ENCODE results near the gene DMD. TPM values are rescaled to one million over a fixed set of nuclear protein-coding genes. Genes with fewer than 3 reads are reported as not detected.
"Not testable (repeated sequence)": the region's sequence is repeated elsewhere in the genome, so short reads cannot be mapped to it uniquely, and the experiment has no call there.

DMD gene
- total and polyA plus RNA-seq, 4 donors: 19.9 to 260 (median 111) TPM

- intact Hi-C loops (cut with DNase I): no loop called here
- H3K27ac ChIP-seq (ENCODE audit: low read depth in 1 of 2, low read length in 2 of 2): no peak overlapping the region
- no peak overlapping the region for H3K4me3 ChIP-seq (ENCODE audit: low read length in 2 of 2)
- DNase-seq (no peak), ATAC-seq (ENCODE audit: low FRiP score) (no peak)
- no peaks in the 10 kb centered on the region for H3K9me3 ChIP-seq (ENCODE audit: control insufficient read depth, low read length)
- no peaks in the 10 kb centered on the region for H3K4me1 ChIP-seq (ENCODE audit: control insufficient read depth in 1 of 2, insufficient read depth in 2 of 2, low read length in 2 of 2)
- no peaks in the 10 kb centered on the region for H3K27me3 ChIP-seq (ENCODE audit: control insufficient read depth in 1 of 2, insufficient read depth in 2 of 2, low read length in 1 of 2)
- no peaks in the 10 kb centered on the region for H3K36me3 ChIP-seq (ENCODE audit: control insufficient read depth in 1 of 2, insufficient read depth in 2 of 2, low read length in 1 of 2)
- WGBS, 2 donors: 74 to 81% methylated on average over 4 of the region's 4 CpGs
These were observed 432.4 kb downstream of the DMD start for GRCh38 chrX:32778965-32779364.

GRCh38 chrX:32774966-32775365 lies 436.4 kb downstream of the DMD start:
- intact Hi-C loops (cut with DNase I): no loop called here
- H3K27ac ChIP-seq (ENCODE audit: low read depth in 1 of 2, low read length in 2 of 2): no peak overlapping the region
- H3K36me3 ChIP-seq (ENCODE audit: control insufficient read depth in 1 of 2, insufficient read depth in 2 of 2, low read length in 1 of 2): no peaks in the 10 kb centered on the region
- no peaks in the 10 kb centered on the region for H3K9me3 ChIP-seq (ENCODE audit: control insufficient read depth, low read length)
- H3K27me3 ChIP-seq (ENCODE audit: control insufficient read depth in 1 of 2, insufficient read depth in 2 of 2, low read length in 1 of 2): no peaks in the 10 kb centered on the region
- ATAC-seq (ENCODE audit: low FRiP score) (no peak), DNase-seq (no peak)
- WGBS, 2 donors: 83 to 91% methylated on average over 3 of the region's 3 CpGs
- no peak overlapping the region for H3K4me3 ChIP-seq (ENCODE audit: low read length in 2 of 2)
- H3K4me1 ChIP-seq (ENCODE audit: control insufficient read depth in 1 of 2, insufficient read depth in 2 of 2, low read length in 2 of 2): no peaks in the 10 kb centered on the region

DNA sequence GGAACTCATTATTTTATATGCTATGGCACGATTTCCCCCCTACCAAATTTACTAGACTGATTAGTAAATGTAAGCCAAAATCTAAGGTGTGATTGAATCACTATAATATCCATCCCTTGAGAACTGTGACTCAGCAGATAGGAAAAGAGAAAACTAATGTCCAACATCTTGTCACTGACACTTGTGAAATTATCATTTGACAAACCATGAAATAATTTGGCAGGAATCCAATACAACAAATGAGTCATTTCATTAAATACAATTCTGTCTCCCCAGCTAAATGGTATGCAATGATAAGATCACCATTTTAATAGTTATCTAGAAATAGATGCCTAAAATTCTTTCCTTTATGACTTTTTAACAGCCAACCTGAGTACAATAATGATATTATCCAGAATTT lies 462.3 kb downstream of the DMD start:
- no peak overlapping the region for H3K27ac ChIP-seq (ENCODE audit: low read depth in 1 of 2, low read length in 2 of 2)
- no peak for ATAC-seq (ENCODE audit: low FRiP score)
- 50 to 75% methylated on average over 1 of the region's 1 CpG for WGBS, 2 donors
- no peaks in the 10 kb centered on the region for H3K9me3 ChIP-seq (ENCODE audit: control insufficient read depth, low read length)
- no peak for DNase-seq
- H3K4me3 ChIP-seq (ENCODE audit: low read length in 2 of 2): no peak overlapping the region
- H3K4me1 ChIP-seq (ENCODE audit: control insufficient read depth in 1 of 2, insufficient read depth in 2 of 2, low read length in 2 of 2): no peaks in the 10 kb centered on the region
- intact Hi-C loops (cut with DNase I): no loop called here
- H3K27me3 ChIP-seq (ENCODE audit: control insufficient read depth in 1 of 2, insufficient read depth in 2 of 2, low read length in 1 of 2): no peaks in the 10 kb centered on the region
- H3K36me3 ChIP-seq (ENCODE audit: control insufficient read depth in 1 of 2, insufficient read depth in 2 of 2, low read length in 1 of 2): no peaks in the 10 kb centered on the region

GRCh38 chrX:32745323-32745722 lies 466.0 kb downstream of the DMD start:
- Histone ChIP-seq H3K27me3 (ENCODE audit: control insufficient read depth in 1 of 2, insufficient read depth in 2 of 2, low read length in 1 of 2) (no peaks in the 10 kb centered on the region), H3K4me3 (ENCODE audit: low read length in 2 of 2) (no peak overlapping the region), H3K27ac (ENCODE audit: low read depth in 1 of 2, low read length in 2 of 2) (no peak overlapping the region), H3K9me3 (ENCODE audit: control insufficient read depth, low read length) (no peaks in the 10 kb centered on the region), H3K4me1 (ENCODE audit: control insufficient read depth in 1 of 2, insufficient read depth in 2 of 2, low read length in 2 of 2) (no peaks in the 10 kb centered on the region), H3K36me3 (ENCODE audit: control insufficient read depth in 1 of 2, insufficient read depth in 2 of 2, low read length in 1 of 2) (no peaks in the 10 kb centered on the region)
- 4 to 15% methylated on average over 2 of the region's 2 CpGs for WGBS, 2 donors
- ATAC-seq (ENCODE audit: low FRiP score) (no peak), DNase-seq (no peak)
- intact Hi-C loops (cut with DNase I): no loop called here

DNA sequence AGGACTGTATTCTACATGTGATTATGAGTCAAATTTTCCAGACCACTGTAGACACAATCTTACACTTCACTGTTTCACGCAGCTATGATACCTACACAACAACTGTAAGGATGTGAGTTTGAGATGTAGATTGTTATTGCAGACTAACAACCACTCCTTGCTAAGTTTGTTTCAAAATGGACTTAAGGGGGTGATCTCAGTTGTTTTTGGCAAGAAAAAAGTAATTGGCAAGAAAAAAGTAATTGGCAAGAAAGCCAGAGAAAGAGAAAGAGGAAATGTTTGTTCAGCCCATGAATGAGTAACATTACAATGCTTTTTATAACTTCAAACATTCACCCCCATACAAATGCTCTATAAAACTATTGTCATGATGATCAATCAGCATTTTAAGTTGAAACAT lies 466.4 kb downstream of the DMD start:
- H3K4me1 ChIP-seq (ENCODE audit: control insufficient read depth in 1 of 2, insufficient read depth in 2 of 2, low read length in 2 of 2): no peaks in the 10 kb centered on the region
- H3K27me3 ChIP-seq (ENCODE audit: control insufficient read depth in 1 of 2, insufficient read depth in 2 of 2, low read length in 1 of 2): no peaks in the 10 kb centered on the region
- ATAC-seq (ENCODE audit: low FRiP score) (no peak), DNase-seq (no peak)
- no peak overlapping the region for H3K4me3 ChIP-seq (ENCODE audit: low read length in 2 of 2)
- H3K27ac ChIP-seq (ENCODE audit: low read depth in 1 of 2, low read length in 2 of 2): no peak overlapping the region
- 7 to 29% methylated on average over 1 of the region's 1 CpG for WGBS, 2 donors
- intact Hi-C loops (cut with DNase I): no loop called here
- no peaks in the 10 kb centered on the region for H3K9me3 ChIP-seq (ENCODE audit: control insufficient read depth, low read length)
- no peaks in the 10 kb centered on the region for H3K36me3 ChIP-seq (ENCODE audit: control insufficient read depth in 1 of 2, insufficient read depth in 2 of 2, low read length in 1 of 2)

DNA sequence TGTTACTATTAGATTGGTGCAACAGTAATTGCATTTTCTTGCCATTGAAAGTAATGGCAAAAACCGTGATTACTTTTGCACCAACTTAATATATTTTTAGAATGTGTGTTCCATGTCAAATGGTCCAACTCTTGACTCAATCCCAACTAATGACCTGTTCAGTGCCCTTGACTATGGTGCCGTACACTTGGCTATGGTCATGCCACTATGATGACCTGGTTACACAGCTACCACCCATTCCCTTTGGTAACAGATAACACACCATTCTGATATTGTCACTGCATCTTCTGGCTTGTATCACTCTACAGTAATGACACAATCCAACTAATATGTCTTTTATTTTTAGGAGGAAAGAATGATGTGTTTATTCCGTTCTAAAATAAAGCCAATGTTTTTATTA lies 469.4 kb downstream of the DMD start:
- Histone ChIP-seq H3K4me3 (ENCODE audit: low read length in 2 of 2) (no peak overlapping the region), H3K27me3 (ENCODE audit: control insufficient read depth in 1 of 2, insufficient read depth in 2 of 2, low read length in 1 of 2) (no peaks in the 10 kb centered on the region), H3K4me1 (ENCODE audit: control insufficient read depth in 1 of 2, insufficient read depth in 2 of 2, low read length in 2 of 2) (no peaks in the 10 kb centered on the region), H3K27ac (ENCODE audit: low read depth in 1 of 2, low read length in 2 of 2) (no peak overlapping the region), H3K36me3 (ENCODE audit: control insufficient read depth in 1 of 2, insufficient read depth in 2 of 2, low read length in 1 of 2) (no peaks in the 10 kb centered on the region), H3K9me3 (ENCODE audit: control insufficient read depth, low read length) (no peaks in the 10 kb centered on the region)
- WGBS, 2 donors: 7 to 47% methylated on average over 3 of the region's 3 CpGs
- DNase-seq: no peak
- intact Hi-C loops (cut with DNase I): no loop called here
- ATAC-seq (ENCODE audit: low FRiP score): no peak

DNA sequence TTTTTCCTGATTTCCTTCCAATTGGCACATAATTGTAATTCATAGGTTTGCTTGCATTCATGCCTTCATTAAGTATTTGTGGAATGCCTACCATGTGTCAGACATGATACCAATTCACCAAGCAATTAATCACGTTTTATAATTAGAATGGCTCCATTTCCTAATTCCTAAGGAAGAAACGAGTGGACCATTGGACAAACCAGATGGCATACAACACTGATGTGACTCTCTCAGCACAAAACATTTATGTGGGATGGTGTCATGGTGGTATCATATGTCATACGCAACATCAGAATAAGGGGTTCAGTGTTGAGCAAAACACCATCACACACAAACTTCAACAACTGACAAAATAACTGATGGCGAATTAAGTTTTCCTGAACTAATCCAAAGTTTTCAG lies 502.8 kb downstream of the DMD start:
- ATAC-seq (ENCODE audit: low FRiP score): no peak
- WGBS, 2 donors: 74 to 85% methylated on average over 4 of the region's 4 CpGs
- Histone ChIP-seq H3K27me3 (ENCODE audit: control insufficient read depth in 1 of 2, insufficient read depth in 2 of 2, low read length in 1 of 2) (no peaks in the 10 kb centered on the region), H3K27ac (ENCODE audit: low read depth in 1 of 2, low read length in 2 of 2) (no peak overlapping the region), H3K4me1 (ENCODE audit: control insufficient read depth in 1 of 2, insufficient read depth in 2 of 2, low read length in 2 of 2) (no peaks in the 10 kb centered on the region), H3K9me3 (ENCODE audit: control insufficient read depth, low read length) (no peaks in the 10 kb centered on the region), H3K4me3 (ENCODE audit: low read length in 2 of 2) (no peak overlapping the region), H3K36me3 (ENCODE audit: control insufficient read depth in 1 of 2, insufficient read depth in 2 of 2, low read length in 1 of 2) (no peaks in the 10 kb centered on the region)
- intact Hi-C loops (cut with DNase I): no loop called here
- no peak for DNase-seq

- H3K36me3 ChIP-seq (ENCODE audit: control insufficient read depth in 1 of 2, insufficient read depth in 2 of 2, low read length in 1 of 2); H3K9me3 ChIP-seq (ENCODE audit: control insufficient read depth, low read length); ATAC-seq (ENCODE audit: low FRiP score); H3K27me3 ChIP-seq (ENCODE audit: control insufficient read depth in 1 of 2, insufficient read depth in 2 of 2, low read length in 1 of 2); DNase-seq; H3K4me1 ChIP-seq (ENCODE audit: control insufficient read depth in 1 of 2, insufficient read depth in 2 of 2, low read length in 2 of 2); H3K4me3 ChIP-seq (ENCODE audit: low read length in 2 of 2); H3K27ac ChIP-seq (ENCODE audit: low read depth in 1 of 2, low read length in 2 of 2); intact Hi-C loops (cut with DNase I): not testable (repeated sequence)
- WGBS, 2 donors: 92 to 96% methylated on average over 9 of the region's 9 CpGs
These were observed 506.0 kb downstream of the DMD start for GRCh38 chrX:32705385-32705784.

DNA sequence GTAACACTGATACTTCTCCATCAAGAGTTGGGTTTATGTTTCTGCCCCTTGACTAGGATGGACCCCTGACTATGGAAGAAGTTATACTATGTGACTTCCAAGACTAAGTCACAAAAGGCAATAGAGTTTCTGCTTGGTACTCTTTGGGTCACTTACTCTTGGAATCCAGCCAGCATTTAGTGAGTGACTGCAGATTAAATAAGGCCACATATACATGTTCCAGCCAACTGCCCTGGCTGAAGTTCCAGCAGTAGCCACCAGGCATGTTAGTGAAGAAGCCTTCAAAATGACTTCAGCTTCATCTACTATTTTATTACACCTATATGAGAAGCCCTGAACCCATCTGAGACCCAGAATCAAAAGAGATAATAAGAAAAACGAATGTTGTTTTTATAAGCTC lies 524.0 kb downstream of the DMD start:
- peak; percentile 22 for ATAC-seq (ENCODE audit: low FRiP score)
- intact Hi-C loops (cut with DNase I): no loop called here
- Histone ChIP-seq H3K27ac (ENCODE audit: low read depth in 1 of 2, low read length in 2 of 2) (no peak overlapping the region), H3K9me3 (ENCODE audit: control insufficient read depth, low read length) (no peaks in the 10 kb centered on the region), H3K4me3 (ENCODE audit: low read length in 2 of 2) (no peak overlapping the region), H3K36me3 (ENCODE audit: control insufficient read depth in 1 of 2, insufficient read depth in 2 of 2, low read length in 1 of 2) (no peaks in the 10 kb centered on the region), H3K4me1 (ENCODE audit: control insufficient read depth in 1 of 2, insufficient read depth in 2 of 2, low read length in 2 of 2) (no peaks in the 10 kb centered on the region), H3K27me3 (ENCODE audit: control insufficient read depth in 1 of 2, insufficient read depth in 2 of 2, low read length in 1 of 2) (no peaks in the 10 kb centered on the region)
- 63 to 74% methylated on average over 1 of the region's 1 CpG for WGBS, 2 donors
- DNase-seq: no peak

Data from aorta (tissue), 5 donors.